Activated naive CD4-positive, alpha-beta T cell treated with anti-CD3 and anti-CD28 coated beads, Interleukin-2, amount 10 ng/mL, durations not matched to agents 7 days and 5 days (primary cell): ENCODE measurements around the gene UCK1.

ENCODE experiments used
- CTCF ChIA-PET: fragments of 350-600 bp; sonication (Branson Sonifier 250); formaldehyde crosslinking; loops from one replicate; lab custom pipeline; 2021; ENCODE audit warnings: antibody characterized with exemption; lab: Charles Lee
- DNase-seq: peaks from one replicate; pipeline ENCODE4 v3.0.0-alpha.2; 2020
- H3K27ac Mint-ChIP-seq: one replicate; pipeline ENCODE4 v1.8.0; 2021; ENCODE audit warnings: mild to moderate bottlenecking, moderate library complexity, mixed read lengths
- H3K27me3 Mint-ChIP-seq: one replicate; pipeline ENCODE4 v1.8.0; 2021; ENCODE audit warnings: mild to moderate bottlenecking, mixed read lengths
- H3K36me3 Mint-ChIP-seq: one replicate; pipeline ENCODE4 v1.8.0; 2021; ENCODE audit warnings: mixed read lengths
- H3K4me1 Mint-ChIP-seq: one replicate; pipeline ENCODE4 v1.8.0; 2021; ENCODE audit warnings: mixed read lengths
- H3K4me3 Mint-ChIP-seq: one replicate; pipeline ENCODE4 v1.8.0; 2021; ENCODE audit warnings: mild to moderate bottlenecking, moderate library complexity, mixed read lengths
- H3K9me3 Mint-ChIP-seq: one replicate; pipeline ENCODE4 v1.8.0; 2021; ENCODE audit warnings: mixed read lengths

The UCK1 gene

GRCh38 chr9:131505012-131505411, 26.1 kb downstream of the UCK1 start:
- Mint-ChIP-seq H3K9me3 (no peaks in the 10 kb centered on the region), H3K27ac (no peak overlapping the region), H3K4me1 (peaks cover 48% of the 10 kb centered on the region), H3K27me3 (no peaks in the 10 kb centered on the region), H3K36me3 (peaks cover 28% of the 10 kb centered on the region), H3K4me3 (no peak overlapping the region)
- no peak for DNase-seq
- CTCF ChIA-PET = interaction anchor here (0.6 kb wide), 1 partner anchor 14 kb away, joined by 3 read pairs; no protein-coding TSS in a partner anchor

GRCh38 chr9:131503626-131504465, 27.2 kb downstream of the UCK1 start:
- Mint-ChIP-seq H3K4me3 (peak overlapping the region; percentile 89), H3K27ac (peak overlapping the region; percentile 86), H3K36me3 (peaks cover 31% of the 10 kb centered on the region), H3K27me3 (no peaks in the 10 kb centered on the region), H3K4me1 (peaks cover 60% of the 10 kb centered on the region), H3K9me3 (no peaks in the 10 kb centered on the region)
- DNase-seq = peak; percentile 75
- CTCF ChIA-PET = interaction anchor here (0.8 to 1.0 kb wide), 2 partner anchors 75 to 131 kb away, joined by 3 read pairs; no protein-coding TSS in a partner anchor

- peak; percentile 91 for DNase-seq
- Mint-ChIP-seq H3K27me3 (no peaks in the 10 kb centered on the region), H3K36me3 (peaks cover 35% of the 10 kb centered on the region), H3K27ac (peak within 1 kb of the TSS; percentile 86), H3K4me3 (peak within 1 kb of the TSS; percentile 89), H3K4me1 (peaks cover 67% of the 10 kb centered on the region), H3K9me3 (no peaks in the 10 kb centered on the region)
- CTCF ChIA-PET = interaction anchor here (0.8 to 1.0 kb wide), 2 partner anchors 76 to 130 kb away, joined by 3 read pairs; no protein-coding TSS in a partner anchor
Measured at GRCh38 chr9:131502781-131503625, 28.1 kb downstream of the UCK1 start, which contains the start of gene POMT1. POMT1 (plus strand) TSS chr9:131502918; CDS start chr9:131504219, 1,301 bp downstream.

GRCh38 chr9:131500939-131501541, 30.0 kb downstream of the UCK1 start:
- no peaks in the 10 kb centered on the region for H3K9me3 Mint-ChIP-seq
- H3K4me1 Mint-ChIP-seq = peaks cover 71% of the 10 kb centered on the region
- peak; percentile 59 for DNase-seq
- peak overlapping the region; percentile 86 for H3K27ac Mint-ChIP-seq
- H3K27me3 Mint-ChIP-seq = no peaks in the 10 kb centered on the region
- H3K4me3 Mint-ChIP-seq = peak overlapping the region; percentile 68
- peaks cover 32% of the 10 kb centered on the region for H3K36me3 Mint-ChIP-seq
- CTCF ChIA-PET = interaction anchor here (0.6 to 2.8 kb wide), 5 partner anchors 10 to 1862 kb away, joined by 3 to 10 read pairs (median 4); no protein-coding TSS in a partner anchor

GRCh38 chr9:131500377-131500776, 30.7 kb downstream of the UCK1 start:
- peak overlapping the region; percentile 86 for H3K27ac Mint-ChIP-seq
- CTCF ChIA-PET = interaction anchor here (0.6 to 2.8 kb wide), 6 partner anchors 9 to 1861 kb away, joined by 3 to 10 read pairs (median 4); no protein-coding TSS in a partner anchor
- peaks cover 71% of the 10 kb centered on the region for H3K4me1 Mint-ChIP-seq
- H3K4me3 Mint-ChIP-seq = peak overlapping the region; percentile 68
- H3K36me3 Mint-ChIP-seq = peaks cover 36% of the 10 kb centered on the region
- H3K9me3 Mint-ChIP-seq = no peaks in the 10 kb centered on the region
- no peaks in the 10 kb centered on the region for H3K27me3 Mint-ChIP-seq
- DNase-seq = peak; percentile 82

GRCh38 chr9:131499254-131499767, 31.8 kb downstream of the UCK1 start:
- Mint-ChIP-seq H3K27ac (peak overlapping the region; percentile 86), H3K9me3 (no peaks in the 10 kb centered on the region), H3K36me3 (peaks cover 41% of the 10 kb centered on the region), H3K27me3 (no peaks in the 10 kb centered on the region), H3K4me1 (peaks cover 61% of the 10 kb centered on the region), H3K4me3 (no peak overlapping the region)
- CTCF ChIA-PET = interaction anchor here (1.6 to 2.8 kb wide), 2 partner anchors 8 to 150 kb away, joined by 4 to 10 read pairs; no protein-coding TSS in a partner anchor
- DNase-seq = no peak

- peak overlapping the region; percentile 24 for H3K27ac Mint-ChIP-seq
Measured at GRCh38 chr9:131496844-131497405, 34.1 kb downstream of the UCK1 start.

GRCh38 chr9:131495785-131496184, 35.3 kb downstream of the UCK1 start:
- no peak overlapping the region for H3K4me3 Mint-ChIP-seq
- DNase-seq = no peak
- no peaks in the 10 kb centered on the region for H3K9me3 Mint-ChIP-seq
- CTCF ChIA-PET = no interaction called here
- H3K27ac Mint-ChIP-seq = no peak overlapping the region
- H3K4me1 Mint-ChIP-seq = peaks cover 30% of the 10 kb centered on the region
- H3K27me3 Mint-ChIP-seq = no peaks in the 10 kb centered on the region
- peaks cover 60% of the 10 kb centered on the region for H3K36me3 Mint-ChIP-seq

More at GRCh38 chr9:131496844-131497405, 34.1 kb downstream of the UCK1 start:
- H3K4me3 Mint-ChIP-seq = no peak overlapping the region
- peaks cover 41% of the 10 kb centered on the region for H3K4me1 Mint-ChIP-seq
- CTCF ChIA-PET = no interaction called here
- H3K36me3 Mint-ChIP-seq = peaks cover 56% of the 10 kb centered on the region
- no peaks in the 10 kb centered on the region for H3K27me3 Mint-ChIP-seq
- no peak for DNase-seq
- no peaks in the 10 kb centered on the region for H3K9me3 Mint-ChIP-seq

GRCh38 chr9:131494296-131494870, 36.7 kb downstream of the UCK1 start:
- no peaks in the 10 kb centered on the region for H3K9me3 Mint-ChIP-seq
- DNase-seq = no peak
- CTCF ChIA-PET = no interaction called here
- H3K36me3 Mint-ChIP-seq = peaks cover 71% of the 10 kb centered on the region
- H3K27ac Mint-ChIP-seq = no peak overlapping the region
- no peaks in the 10 kb centered on the region for H3K27me3 Mint-ChIP-seq
- peaks cover 17% of the 10 kb centered on the region for H3K4me1 Mint-ChIP-seq
- H3K4me3 Mint-ChIP-seq = no peak overlapping the region

GRCh38 chr9:131492070-131492469, 39.0 kb downstream of the UCK1 start:
- Mint-ChIP-seq H3K27me3 (no peaks in the 10 kb centered on the region), H3K4me1 (no peaks in the 10 kb centered on the region), H3K36me3 (peaks cover 75% of the 10 kb centered on the region), H3K27ac (no peak overlapping the region), H3K9me3 (no peaks in the 10 kb centered on the region), H3K4me3 (no peak overlapping the region)
- DNase-seq = no peak
- CTCF ChIA-PET = no interaction called here

GRCh38 chr9:131491001-131491710, 39.9 kb downstream of the UCK1 start:
- no peak overlapping the region for H3K4me3 Mint-ChIP-seq
- H3K36me3 Mint-ChIP-seq = peaks cover 80% of the 10 kb centered on the region
- H3K4me1 Mint-ChIP-seq = no peaks in the 10 kb centered on the region
- CTCF ChIA-PET = interaction anchor here (1.6 kb wide), 1 partner anchor 9 kb away, joined by 4 read pairs; no protein-coding TSS in a partner anchor
- H3K27ac Mint-ChIP-seq = peak overlapping the region; percentile 74
- H3K27me3 Mint-ChIP-seq = no peaks in the 10 kb centered on the region
- no peaks in the 10 kb centered on the region for H3K9me3 Mint-ChIP-seq
- no peak for DNase-seq

GRCh38 chr9:131490514-131490913, 40.5 kb downstream of the UCK1 start:
- CTCF ChIA-PET = interaction anchor here (1.6 kb wide), 1 partner anchor 10 kb away, joined by 4 read pairs; no protein-coding TSS in a partner anchor
- Mint-ChIP-seq H3K4me1 (no peaks in the 10 kb centered on the region), H3K9me3 (no peaks in the 10 kb centered on the region), H3K27me3 (no peaks in the 10 kb centered on the region), H3K27ac (peak overlapping the region; percentile 74), H3K4me3 (no peak overlapping the region), H3K36me3 (peaks cover 81% of the 10 kb centered on the region)
- no peak for DNase-seq
